Duodenal mucosa (tissue), 2 donors: ENCODE data around the gene NEURL1B.

Experiments
- H3K27ac ChIP-seq: one replicate; pipeline ENCODE4 v1.7.0; 2013; ENCODE audit warnings: low read depth, low read length
- H3K27me3 ChIP-seq, 2 donors: one replicate each; pipeline ENCODE4 v1.7.0; 2013; ENCODE audit warnings: low read length in 2 of 2, control low read depth in 1 of 2; ENCODE audit not compliant: insufficient read depth in 2 of 2, control insufficient read depth in 1 of 2
- H3K36me3 ChIP-seq, 2 donors: one replicate each; pipeline ENCODE4 v1.7.0; 2013; ENCODE audit warnings: low read length in 2 of 2, control low read depth in 1 of 2; ENCODE audit not compliant: insufficient read depth in 2 of 2, control insufficient read depth in 1 of 2
- H3K4me1 ChIP-seq, 2 donors: one replicate each; pipeline ENCODE4 v1.7.0; 2013; ENCODE audit warnings: low read length in 2 of 2, control low read depth in 1 of 2; ENCODE audit not compliant: insufficient read depth in 2 of 2, control insufficient read depth in 1 of 2
- H3K4me3 ChIP-seq, 2 donors: one replicate each; pipeline ENCODE4 v1.7.0; 2013; ENCODE audit warnings: low read length in 2 of 2, low read depth in 1 of 2
- H3K9ac ChIP-seq, 2 donors: one replicate each; pipeline ENCODE4 v1.7.0; 2013; ENCODE audit warnings: low read length in 2 of 2, low read depth in 1 of 2
- H3K9me3 ChIP-seq, 2 donors: one replicate each; pipeline ENCODE4 v1.7.0; 2013; ENCODE audit warnings: low read length in 2 of 2, control low read depth in 1 of 2; ENCODE audit not compliant: control insufficient read depth in 1 of 2

Gene NEURL1B

GRCh38 chr5:172664681-172665541, 23.8 kb downstream of the NEURL1B start:
- Histone ChIP-seq H3K9ac (no peak overlapping the region), H3K27ac (no peak overlapping the region), H3K4me3 (no peak overlapping the region), H3K9me3 (no peaks in the 10 kb centered on the region), H3K4me1 (peaks cover 10 to 17% of the 10 kb centered on the region in 2 donors), H3K36me3 (peaks cover 0 to under 1% of the 10 kb centered on the region in 2 donors), H3K27me3 (no peaks in the 10 kb centered on the region)

GRCh38 chr5:172666251-172666650, 25.2 kb downstream of the NEURL1B start:
- Histone ChIP-seq H3K27me3 (no peaks in the 10 kb centered on the region), H3K9me3 (no peaks in the 10 kb centered on the region), H3K36me3 (peaks cover 0 to 10% of the 10 kb centered on the region in 2 donors), H3K27ac (no peak overlapping the region), H3K4me3 (no peak overlapping the region), H3K4me1 (peaks cover 3 to 4% of the 10 kb centered on the region in 2 donors), H3K9ac (no peak overlapping the region)

GRCh38 chr5:172667786-172668593, 26.9 kb downstream of the NEURL1B start:
- H3K4me1 ChIP-seq = peaks cover 0 to 13% of the 10 kb centered on the region in 2 donors
- no peaks in the 10 kb centered on the region for H3K27me3 ChIP-seq
- H3K9me3 ChIP-seq = no peaks in the 10 kb centered on the region
- H3K9ac ChIP-seq = no peak overlapping the region
- no peak overlapping the region for H3K27ac ChIP-seq
- H3K4me3 ChIP-seq = no peak overlapping the region
- H3K36me3 ChIP-seq = peaks cover 0 to 10% of the 10 kb centered on the region in 2 donors

- Histone ChIP-seq H3K27ac (no peak overlapping the region), H3K27me3 (no peaks in the 10 kb centered on the region), H3K9me3 (no peaks in the 10 kb centered on the region), H3K4me3 (no peak overlapping the region), H3K36me3 (peaks cover 0 to 10% of the 10 kb centered on the region in 2 donors), H3K4me1 (peaks cover 0 to 13% of the 10 kb centered on the region in 2 donors), H3K9ac (no peak overlapping the region)
Measured at GRCh38 chr5:172668594-172669071, 27.6 kb downstream of the NEURL1B start.

GRCh38 chr5:172669386-172670004, 28.4 kb downstream of the NEURL1B start:
- H3K4me3 ChIP-seq = no peak overlapping the region
- peaks cover 3 to 13% of the 10 kb centered on the region in 2 donors for H3K4me1 ChIP-seq
- no peak overlapping the region for H3K27ac ChIP-seq
- peaks cover 0 to 10% of the 10 kb centered on the region in 2 donors for H3K36me3 ChIP-seq
- no peaks in the 10 kb centered on the region for H3K27me3 ChIP-seq
- H3K9me3 ChIP-seq = no peaks in the 10 kb centered on the region
- no peak overlapping the region for H3K9ac ChIP-seq

- H3K9me3 ChIP-seq = no peaks in the 10 kb centered on the region
- no peak overlapping the region for H3K4me3 ChIP-seq
- no peak overlapping the region for H3K9ac ChIP-seq
- no peaks in the 10 kb centered on the region for H3K27me3 ChIP-seq
- H3K36me3 ChIP-seq = peaks cover 0 to 10% of the 10 kb centered on the region in 2 donors
- H3K4me1 ChIP-seq = peaks cover 6 to 13% of the 10 kb centered on the region in 2 donors
- H3K27ac ChIP-seq = no peak overlapping the region
Measured at GRCh38 chr5:172670005-172670402, 28.9 kb downstream of the NEURL1B start.

GRCh38 chr5:172670444-172670843, 29.4 kb downstream of the NEURL1B start:
- H3K4me1 ChIP-seq = peaks cover 6 to 13% of the 10 kb centered on the region in 2 donors

GRCh38 chr5:172671091-172671490, 30.0 kb downstream of the NEURL1B start:
- no peak overlapping the region for H3K27ac ChIP-seq
- no peaks in the 10 kb centered on the region for H3K27me3 ChIP-seq
- no peak overlapping the region for H3K9ac ChIP-seq
- H3K4me1 ChIP-seq = peaks cover 6 to 13% of the 10 kb centered on the region in 2 donors
- H3K9me3 ChIP-seq = no peaks in the 10 kb centered on the region
- H3K36me3 ChIP-seq = peaks cover 0 to 10% of the 10 kb centered on the region in 2 donors
- no peak overlapping the region for H3K4me3 ChIP-seq

More at GRCh38 chr5:172670444-172670843, 29.4 kb downstream of the NEURL1B start:
- Histone ChIP-seq H3K9ac (no peak overlapping the region), H3K4me3 (no peak overlapping the region), H3K27me3 (no peaks in the 10 kb centered on the region), H3K9me3 (no peaks in the 10 kb centered on the region), H3K27ac (no peak overlapping the region), H3K36me3 (peaks cover 0 to 10% of the 10 kb centered on the region in 2 donors)

- H3K9ac ChIP-seq = no peak overlapping the region
- H3K9me3 ChIP-seq = no peaks in the 10 kb centered on the region
- H3K36me3 ChIP-seq = peaks cover 3 to 10% of the 10 kb centered on the region in 2 donors
- H3K27me3 ChIP-seq = no peaks in the 10 kb centered on the region
- peaks cover 6 to 13% of the 10 kb centered on the region in 2 donors for H3K4me1 ChIP-seq
- H3K27ac ChIP-seq = no peak overlapping the region
- no peak overlapping the region for H3K4me3 ChIP-seq
Measured at GRCh38 chr5:172672681-172673080, 31.6 kb downstream of the NEURL1B start.
